Measurements from ENCODE around the gene CACNA1I.

DNA sequence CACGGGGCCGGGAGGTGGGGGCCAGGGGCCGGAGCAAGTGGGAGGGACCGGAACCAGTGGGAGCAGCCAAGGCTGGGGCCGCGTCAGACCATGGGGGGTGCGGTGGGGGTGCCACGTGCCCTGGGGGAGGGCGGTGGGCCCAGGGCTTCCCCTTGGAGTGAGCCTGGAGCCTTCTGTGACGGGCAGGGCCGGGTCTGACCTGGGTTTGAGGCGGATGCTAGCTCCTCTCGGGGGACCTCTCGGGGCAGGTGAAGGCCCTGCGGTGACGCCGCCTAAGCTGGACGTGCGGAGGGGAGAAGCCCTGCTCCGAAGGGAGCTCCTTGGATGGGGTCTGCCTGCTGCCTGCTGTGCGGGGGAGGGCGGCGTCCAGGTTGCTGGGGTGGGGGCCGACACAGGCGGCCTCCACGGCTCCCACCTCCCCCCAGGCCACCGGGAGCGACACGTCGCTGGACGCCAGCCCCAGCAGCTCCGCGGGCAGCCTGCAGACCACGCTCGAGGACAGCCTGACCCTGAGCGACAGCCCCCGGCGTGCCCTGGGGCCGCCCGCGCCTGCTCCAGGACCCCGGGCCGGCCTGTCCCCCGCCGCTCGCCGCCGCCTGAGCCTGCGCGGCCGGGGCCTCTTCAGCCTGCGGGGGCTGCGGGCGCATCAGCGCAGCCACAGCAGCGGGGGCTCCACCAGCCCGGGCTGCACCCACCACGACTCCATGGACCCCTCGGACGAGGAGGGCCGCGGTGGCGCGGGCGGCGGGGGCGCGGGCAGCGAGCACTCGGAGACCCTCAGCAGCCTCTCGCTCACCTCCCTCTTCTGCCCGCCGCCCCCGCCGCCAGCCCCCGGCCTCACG lies 115.0 kb downstream of the CACNA1I start:
- TF ChIP-seq, protein P1, sequence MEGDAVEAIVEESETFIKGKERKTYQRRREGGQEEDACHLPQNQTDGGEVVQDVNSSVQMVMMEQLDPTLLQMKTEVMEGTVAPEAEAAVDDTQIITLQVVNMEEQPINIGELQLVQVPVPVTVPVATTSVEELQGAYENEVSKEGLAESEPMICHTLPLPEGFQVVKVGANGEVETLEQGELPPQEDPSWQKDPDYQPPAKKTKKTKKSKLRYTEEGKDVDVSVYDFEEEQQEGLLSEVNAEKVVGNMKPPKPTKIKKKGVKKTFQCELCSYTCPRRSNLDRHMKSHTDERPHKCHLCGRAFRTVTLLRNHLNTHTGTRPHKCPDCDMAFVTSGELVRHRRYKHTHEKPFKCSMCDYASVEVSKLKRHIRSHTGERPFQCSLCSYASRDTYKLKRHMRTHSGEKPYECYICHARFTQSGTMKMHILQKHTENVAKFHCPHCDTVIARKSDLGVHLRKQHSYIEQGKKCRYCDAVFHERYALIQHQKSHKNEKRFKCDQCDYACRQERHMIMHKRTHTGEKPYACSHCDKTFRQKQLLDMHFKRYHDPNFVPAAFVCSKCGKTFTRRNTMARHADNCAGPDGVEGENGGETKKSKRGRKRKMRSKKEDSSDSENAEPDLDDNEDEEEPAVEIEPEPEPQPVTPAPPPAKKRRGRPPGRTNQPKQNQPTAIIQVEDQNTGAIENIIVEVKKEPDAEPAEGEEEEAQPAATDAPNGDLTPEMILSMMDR (conservative IDR thresholded peaks at IDR 0.05): no peak
- no peak for TF ChIP-seq ZFX (IDR thresholded peaks at IDR 0.05)
